SK-N-SH (cell line): ENCODE measurements around the gene SERPINC1. TPM values are rescaled to one million over a fixed set of nuclear protein-coding genes. Genes with fewer than 3 reads are reported as not detected.

Experiments used
- CTCF ChIA-PET: fragments of 300-600, 350-600 bp; formaldehyde crosslinking; extraction: SDS; loops from one replicate; lab custom pipeline; 2021; lab: Yijun Ruan, JAX
- POLR2A ChIA-PET: fragments of 350-600 bp; sonication (Branson Sonifier 250); formaldehyde crosslinking; extraction: SDS; loops from one replicate; lab custom pipeline; 2020; ENCODE audit warnings: antibody characterized with exemption, inconsistent platforms; lab: Yijun Ruan, JAX
- DNase-seq: peaks from one replicate; pipeline ENCODE4 v3.0.0; 2012
- H2AFZ ChIP-seq: fragments of 200-600 bp; sonication (generic); 2 replicates; pipeline ENCODE4 v1.8.1; 2016; ENCODE audit warnings: antibody characterized with exemption, mild to moderate bottlenecking, low read depth
- H3F3A ChIP-seq: fragments of 200-600 bp; sonication (generic); replicated peaks from 2 replicates; pipeline ENCODE3; 2016; ENCODE audit warnings: antibody characterized with exemption, mild to moderate bottlenecking; ENCODE audit not compliant: insufficient read depth
- H3K27ac ChIP-seq, 2 experiments: fragments of 200-500 bp in 1 of 2; fragments of 200-600 bp in 1 of 2; sonication (Bioruptor generic) in 1 of 2; sonication (generic), shearing (Covaris generic) in 1 of 2; 2 replicates each; pipeline versions ENCODE4 v1.5.1 to v1.6.1; 2014 to 2016; ENCODE audit warnings: low read depth in 2 of 2, inconsistent platforms in 1 of 2, low read length in 1 of 2, mild to moderate bottlenecking in 1 of 2, mixed read lengths in 1 of 2
- H3K27me3 ChIP-seq: fragments of 200-600 bp; sonication (generic), shearing (Covaris generic); 2 replicates; pipeline ENCODE4 v1.6.1; 2016; ENCODE audit warnings: mixed run types; ENCODE audit not compliant: insufficient read depth
- H3K36me3 ChIP-seq, 2 experiments: fragments of 200-500 bp in 1 of 2; fragments of 200-600 bp in 1 of 2; sonication (Bioruptor generic) in 1 of 2; sonication (generic) in 1 of 2; replicated peaks in 1 of 2; 2 replicates each; pipeline versions ENCODE3 to v1.5.1; 2014 to 2016; ENCODE audit warnings: low read length in 1 of 2, mild to moderate bottlenecking in 1 of 2; ENCODE audit not compliant: insufficient read depth in 2 of 2, control insufficient read depth in 1 of 2
- H3K4me1 ChIP-seq, 2 experiments: fragments of 200-500 bp in 1 of 2; fragments of 200-600 bp in 1 of 2; sonication (Bioruptor generic) in 1 of 2; sonication (generic), shearing (Covaris generic) in 1 of 2; 2 replicates each; pipeline versions ENCODE4 v1.5.1 to v1.6.1; 2014 to 2016; ENCODE audit warnings: low read depth in 1 of 2, low read length in 1 of 2, mixed run types in 1 of 2; ENCODE audit not compliant: insufficient read depth in 2 of 2, control insufficient read depth in 1 of 2
- H3K4me2 ChIP-seq: fragments of 200-600 bp; sonication (generic), shearing (Covaris generic); 2 replicates; pipeline ENCODE4 v1.6.1; 2017; ENCODE audit warnings: mixed run types
- H3K4me3 ChIP-seq, 2 experiments: fragments of 200-500 bp in 1 of 2; fragments of 200-600 bp in 1 of 2; sonication (Bioruptor generic) in 1 of 2; sonication (generic), shearing (Covaris generic) in 1 of 2; 2 replicates each; pipeline versions ENCODE4 v1.5.1 to v1.8.1; 2014 to 2016; ENCODE audit warnings: low read depth in 2 of 2, inconsistent platforms in 1 of 2, low read length in 1 of 2, mild to moderate bottlenecking in 1 of 2, mixed read lengths in 1 of 2, moderate library complexity in 1 of 2
- H3K79me2 ChIP-seq: fragments of 200-600 bp; sonication (generic); 2 replicates; pipeline ENCODE4 v1.8.1; 2017; ENCODE audit warnings: mild to moderate bottlenecking; ENCODE audit not compliant: insufficient read depth
- H3K9ac ChIP-seq: fragments of 200-600 bp; sonication (generic); 2 replicates; pipeline ENCODE4 v1.6.1; 2017; ENCODE audit warnings: mixed run types
- H3K9me2 ChIP-seq: fragments of 200-600 bp; sonication (generic); 2 replicates; pipeline ENCODE4 v1.6.1; 2017; ENCODE audit warnings: mixed run types
- H3K9me3 ChIP-seq: fragments of 200-600 bp; sonication (generic); 2 replicates; pipeline ENCODE4 v1.6.1; 2017; ENCODE audit warnings: mixed run types, mild to moderate bottlenecking, moderate library complexity
- H4K20me1 ChIP-seq: fragments of 200-600 bp; sonication (generic); 2 replicates; pipeline ENCODE4 v1.6.1; 2017; ENCODE audit warnings: mild to moderate bottlenecking, mixed run types; ENCODE audit not compliant: insufficient read depth
- CHD2 ChIP-seq: fragments of 150-350 bp; IDR thresholded peaks from 2 replicates; pipeline ENCODE4 v1.6.1; 2018; ENCODE audit warnings: low read length; ENCODE audit not compliant: partially characterized antibody
- ELF1 ChIP-seq: IDR thresholded peaks from 2 replicates; pipeline ENCODE4 v1.4.0; 2012
- EP300 ChIP-seq, 2 experiments: IDR thresholded peaks; 2 replicates each; pipeline versions ENCODE4 v1.4.0 to v1.6.1; 2012; ENCODE audit warnings: borderline replicate concordance in 1 of 2, low read depth in 1 of 2, low read length in 1 of 2
- FOSL2 ChIP-seq: IDR thresholded peaks from 2 replicates; pipeline ENCODE4 v1.4.0; 2012; ENCODE audit warnings: low read depth, mild to moderate bottlenecking, moderate library complexity, borderline replicate concordance
- FOXJ3 ChIP-seq: sonication (generic); formaldehyde crosslinking; IDR thresholded peaks from 2 replicates; pipeline ENCODE4 v1.5.1; 2020; ENCODE audit warnings: mild to moderate bottlenecking, missing genetic modification reagents
- FOXM1 ChIP-seq: IDR thresholded peaks from 2 replicates; pipeline ENCODE4 v1.4.0; 2012; ENCODE audit warnings: low read depth, mild to moderate bottlenecking
- GABPA ChIP-seq: IDR thresholded peaks from 2 replicates; pipeline ENCODE4 v1.4.0; 2012; ENCODE audit warnings: low read depth, mild to moderate bottlenecking
- GATA2 ChIP-seq: sonication (generic); formaldehyde crosslinking; IDR thresholded peaks from 2 replicates; pipeline ENCODE4 v1.5.0; 2020; ENCODE audit warnings: mild to moderate bottlenecking, missing genetic modification reagents
- JUND ChIP-seq: IDR thresholded peaks from 2 replicates; pipeline ENCODE4 v1.4.0; 2012
- MAX ChIP-seq: IDR thresholded peaks from 2 replicates; pipeline ENCODE4 v1.4.0; 2012; ENCODE audit warnings: low read depth
- MEF2A ChIP-seq: IDR thresholded peaks from 2 replicates; pipeline ENCODE4 v1.4.0; 2012; ENCODE audit warnings: low read depth, borderline replicate concordance
- NFIC ChIP-seq: IDR thresholded peaks from 2 replicates; pipeline ENCODE4 v1.4.0; 2012; ENCODE audit warnings: borderline replicate concordance
- NRF1 ChIP-seq: IDR thresholded peaks from 2 replicates; pipeline ENCODE4 v1.6.1; 2012; ENCODE audit warnings: low read depth, mild to moderate bottlenecking, low read length
- PBX3 ChIP-seq: IDR thresholded peaks from 2 replicates; pipeline ENCODE4; 2012
- POLR2AphosphoS5 ChIP-seq: IDR thresholded peaks from 2 replicates; pipeline ENCODE4 v1.6.1; 2012; ENCODE audit warnings: low read depth, low read length
- RAD21 ChIP-seq: IDR thresholded peaks from 2 replicates; pipeline ENCODE4 v1.6.1; 2012; ENCODE audit warnings: mild to moderate bottlenecking, low read length
- RCOR1 ChIP-seq: fragments of 150-350 bp; IDR thresholded peaks from 2 replicates; pipeline ENCODE4 v1.6.1; 2017; ENCODE audit warnings: antibody characterized with exemption, low read length
- REST ChIP-seq: IDR thresholded peaks from 2 replicates; pipeline ENCODE4 v1.6.1; 2012; ENCODE audit warnings: mild to moderate bottlenecking, low read depth, low read length, moderate library complexity
- RFX5 ChIP-seq: IDR thresholded peaks from 2 replicates; pipeline ENCODE4 v1.6.1; 2012; ENCODE audit warnings: mild to moderate bottlenecking, improper control_type of control experiment, low read length
- RXRA ChIP-seq: IDR thresholded peaks from 2 replicates; pipeline ENCODE4 v1.4.0; 2012; ENCODE audit warnings: low read depth, mild to moderate bottlenecking, borderline replicate concordance
- SIN3A ChIP-seq: IDR thresholded peaks from 2 replicates; pipeline ENCODE4 v1.6.1; 2012; ENCODE audit warnings: low read depth, mild to moderate bottlenecking, low read length, moderate library complexity, borderline replicate concordance
- SMC3 ChIP-seq: IDR thresholded peaks from 2 replicates; pipeline ENCODE4 v1.6.1; 2012; ENCODE audit warnings: low read depth, low read length, improper control_type of control experiment
- TAF1 ChIP-seq: IDR thresholded peaks from 2 replicates; pipeline ENCODE4 v1.6.1; 2012; ENCODE audit warnings: low read depth, mild to moderate bottlenecking, low read length, moderate library complexity, borderline replicate concordance
- TCF12 ChIP-seq: IDR thresholded peaks from 2 replicates; pipeline ENCODE4 v1.4.0; 2012
- TEAD4 ChIP-seq: IDR thresholded peaks from 2 replicates; pipeline ENCODE4 v1.4.0; 2012; ENCODE audit warnings: mild to moderate bottlenecking, borderline replicate concordance; ENCODE audit not compliant: insufficient read depth
- USF2 ChIP-seq: fragments of 150-350 bp; IDR thresholded peaks from 2 replicates; pipeline ENCODE4 v1.6.1; 2017; ENCODE audit warnings: antibody characterized with exemption, low read length, low read depth, borderline replicate concordance
- YY1 ChIP-seq: IDR thresholded peaks from 2 replicates; pipeline ENCODE4 v1.4.0; 2012; ENCODE audit warnings: low read depth, mild to moderate bottlenecking
- WGBS: methylation state at CpG from one replicate; pipeline ENCODE4 v1.1.6; 2017; ENCODE audit warnings: low lambda C conversion rate; 5-methylcytosine and 5-hydroxymethylcytosine counted together
- polyA plus RNA-seq, 3 experiments: library from polyadenylated mRNA; depleted of rRNA; stranded (reverse); fragments of >200 nt; gene quantifications; 2 replicates each; pipeline ENCODE4 v1.2.3, GENCODE V29; 2012
- TF ChIP-seq, protein P1 (sequence below): IDR thresholded peaks from 2 replicates; pipeline ENCODE4 v1.4.0; 2012; ENCODE audit warnings: low read depth, borderline replicate concordance

The SERPINC1 gene
- polyA plus RNA-seq, 1 of the 3 experiments (the other 2 are of a cell fraction), result 0.08 TPM

DNA sequence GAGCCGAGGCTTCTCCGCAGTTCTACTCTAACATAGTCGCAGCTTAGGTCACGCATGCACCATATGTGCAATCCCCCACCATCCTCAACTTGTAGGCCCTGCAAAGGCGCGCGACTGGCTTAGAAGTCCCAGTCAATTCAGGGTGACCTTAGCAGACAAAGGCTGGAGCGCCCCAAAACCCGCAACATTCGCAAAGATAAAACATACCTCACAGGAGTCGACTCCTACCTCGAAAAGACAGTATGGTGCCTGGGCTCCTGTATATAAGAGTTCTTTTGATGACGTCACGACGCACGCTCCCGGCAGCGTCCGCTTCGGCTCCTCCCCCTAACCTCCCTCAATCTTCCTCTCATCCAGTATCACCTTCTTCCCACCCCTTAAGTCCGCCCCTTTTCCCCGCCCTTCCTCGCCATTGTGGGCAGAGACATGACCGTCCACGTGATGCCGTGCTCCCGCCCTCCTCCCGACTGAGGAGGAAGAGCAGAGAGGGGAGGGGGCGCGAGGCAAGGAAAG, 49.3 kb downstream of the SERPINC1 start, which contains the start of gene GAS5:
GAS5 (minus strand) TSS at position 237 of the 513 bp plus-strand sequence.
- peaks cover 11 to 38% of the 10 kb centered on the region in 2 experiments; a peak in 3 of 4 replicates for H3K4me1 ChIP-seq
- peak within 1 kb of the TSS; percentile 79 for H3K9ac ChIP-seq
- H2AFZ ChIP-seq, result peak within 1 kb of the TSS; percentile 67
- peak within 1 kb of the TSS; percentile 79 for H3K4me2 ChIP-seq
- H3K27ac ChIP-seq, result peak within 1 kb of the TSS; percentile 74 to 97
- CTCF ChIA-PET, result interaction anchor here (1.0 to 1.6 kb wide), 2 partner anchors 154 to 436 kb away, joined by 3 to 4 read pairs; partner anchors contain the start of gene RC3H1
- H3K9me3 ChIP-seq, result no peaks in the 10 kb centered on the region
- POLR2A ChIA-PET, result interaction anchor here (0.6 to 2.5 kb wide), 25 partner anchors 8 to 390 kb away, joined by 3 to 14 read pairs (median 3); partner anchors contain the start of genes CENPL, DARS2, KLHL20 and RC3H1
- DNase-seq, result no peak
- peaks cover 45% of the 10 kb centered on the region for H4K20me1 ChIP-seq
- no peaks in the 10 kb centered on the region for H3K9me2 ChIP-seq
- H3K4me3 ChIP-seq, result peak within 1 kb of the TSS; percentile 82 to 90
- H3K27me3 ChIP-seq, result no peaks in the 10 kb centered on the region
- H3K36me3 ChIP-seq, result peaks cover 58 to 62% of the 10 kb centered on the region in 2 experiments
- peaks cover 42% of the 10 kb centered on the region for H3K79me2 ChIP-seq
- WGBS, result 4% methylated on average over 23 of the region's 30 CpGs
- peaks cover 61% of the 10 kb centered on the region for H3F3A ChIP-seq
- TF ChIP-seq ELF1, result no peak
- no peak; the same call in 1 of the 2 replicates for TF ChIP-seq SMC3
- peak; percentile 99 for TF ChIP-seq TAF1
- TF ChIP-seq TEAD4, result no peak
- no peak for TF ChIP-seq FOSL2
- no peak for TF ChIP-seq TCF12
- TF ChIP-seq RXRA, result no peak
- TF ChIP-seq SIN3A, result peak; percentile 88; the same call in 1 of the 2 replicates
- no peak for TF ChIP-seq FOXM1
- peak; percentile 84 for TF ChIP-seq YY1
- TF ChIP-seq MAX, result peak; percentile 89
- TF ChIP-seq RAD21, result no peak
- TF ChIP-seq CHD2, result no peak
- TF ChIP-seq MEF2A, result no peak
- TF ChIP-seq POLR2AphosphoS5, result peak; percentile 100
- no peak for TF ChIP-seq NRF1
- TF ChIP-seq RCOR1, result 0 out of 2 replicates have a peak, but pooled peaks have one; percentile 11
- TF ChIP-seq GATA2 (CRISPR knock-in tag), result no peak
- peak; percentile 72 for TF ChIP-seq RFX5
- no peak for TF ChIP-seq PBX3
- TF ChIP-seq FOXJ3 (CRISPR knock-in tag), result no peak
- TF ChIP-seq NFIC, result no peak
- peak; percentile 18; the same call in 1 of the 2 replicates for TF ChIP-seq JUND
- peak; percentile 75 for TF ChIP-seq USF2
- no peak for TF ChIP-seq GABPA
- TF ChIP-seq, protein P1, sequence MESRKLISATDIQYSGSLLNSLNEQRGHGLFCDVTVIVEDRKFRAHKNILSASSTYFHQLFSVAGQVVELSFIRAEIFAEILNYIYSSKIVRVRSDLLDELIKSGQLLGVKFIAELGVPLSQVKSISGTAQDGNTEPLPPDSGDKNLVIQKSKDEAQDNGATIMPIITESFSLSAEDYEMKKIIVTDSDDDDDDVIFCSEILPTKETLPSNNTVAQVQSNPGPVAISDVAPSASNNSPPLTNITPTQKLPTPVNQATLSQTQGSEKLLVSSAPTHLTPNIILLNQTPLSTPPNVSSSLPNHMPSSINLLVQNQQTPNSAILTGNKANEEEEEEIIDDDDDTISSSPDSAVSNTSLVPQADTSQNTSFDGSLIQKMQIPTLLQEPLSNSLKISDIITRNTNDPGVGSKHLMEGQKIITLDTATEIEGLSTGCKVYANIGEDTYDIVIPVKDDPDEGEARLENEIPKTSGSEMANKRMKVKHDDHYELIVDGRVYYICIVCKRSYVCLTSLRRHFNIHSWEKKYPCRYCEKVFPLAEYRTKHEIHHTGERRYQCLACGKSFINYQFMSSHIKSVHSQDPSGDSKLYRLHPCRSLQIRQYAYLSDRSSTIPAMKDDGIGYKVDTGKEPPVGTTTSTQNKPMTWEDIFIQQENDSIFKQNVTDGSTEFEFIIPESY, result no peak
- no peak for TF ChIP-seq EP300 (IDR thresholded peaks at IDR 0.05; ENCODE audit: borderline replicate concordance in 1 of 2, low read depth in 1 of 2, low read length in 1 of 2)
- peak; percentile 52; the same call in 1 of the 2 replicates for TF ChIP-seq REST
